ENCODE results near the gene CDKN1B.

GRCh38 chr12:12689647-12690300 is 27.4 kb upstream of the CDKN1B start:
- TF ChIP-seq, protein P1, sequence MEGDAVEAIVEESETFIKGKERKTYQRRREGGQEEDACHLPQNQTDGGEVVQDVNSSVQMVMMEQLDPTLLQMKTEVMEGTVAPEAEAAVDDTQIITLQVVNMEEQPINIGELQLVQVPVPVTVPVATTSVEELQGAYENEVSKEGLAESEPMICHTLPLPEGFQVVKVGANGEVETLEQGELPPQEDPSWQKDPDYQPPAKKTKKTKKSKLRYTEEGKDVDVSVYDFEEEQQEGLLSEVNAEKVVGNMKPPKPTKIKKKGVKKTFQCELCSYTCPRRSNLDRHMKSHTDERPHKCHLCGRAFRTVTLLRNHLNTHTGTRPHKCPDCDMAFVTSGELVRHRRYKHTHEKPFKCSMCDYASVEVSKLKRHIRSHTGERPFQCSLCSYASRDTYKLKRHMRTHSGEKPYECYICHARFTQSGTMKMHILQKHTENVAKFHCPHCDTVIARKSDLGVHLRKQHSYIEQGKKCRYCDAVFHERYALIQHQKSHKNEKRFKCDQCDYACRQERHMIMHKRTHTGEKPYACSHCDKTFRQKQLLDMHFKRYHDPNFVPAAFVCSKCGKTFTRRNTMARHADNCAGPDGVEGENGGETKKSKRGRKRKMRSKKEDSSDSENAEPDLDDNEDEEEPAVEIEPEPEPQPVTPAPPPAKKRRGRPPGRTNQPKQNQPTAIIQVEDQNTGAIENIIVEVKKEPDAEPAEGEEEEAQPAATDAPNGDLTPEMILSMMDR (IDR thresholded peaks at IDR 0.05) = no peak
- no peak for TF ChIP-seq POLR2A (IDR thresholded peaks at IDR 0.05)
